ENCODE data around the gene MUC16.

The MUC16 gene

DNA sequence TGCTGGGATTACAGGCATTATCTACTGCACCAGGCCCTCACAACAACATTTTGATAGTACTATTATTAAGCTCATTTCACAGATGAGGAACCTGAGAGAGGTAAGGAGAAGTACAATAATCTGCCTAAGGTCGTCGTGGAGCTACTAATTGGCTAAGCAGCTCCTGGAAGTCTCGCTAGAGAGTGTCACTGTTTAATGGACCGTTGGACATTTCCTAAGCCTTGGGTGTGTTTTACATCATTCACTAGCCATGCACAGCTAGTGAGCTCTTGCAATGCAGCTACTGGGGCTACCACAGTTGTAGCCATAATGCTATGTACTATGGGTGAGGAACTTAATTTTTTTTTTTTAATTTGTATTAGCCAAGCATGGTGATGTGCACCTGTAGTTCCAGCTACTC, 42.7 kb upstream of the MUC16 start:
- DNase-seq (ENCODE audit: low read depth): no peak
- no peak overlapping the region for H3K4me3 ChIP-seq (ENCODE audit: low read depth, low read length)
- TF ChIP-seq, protein P1, sequence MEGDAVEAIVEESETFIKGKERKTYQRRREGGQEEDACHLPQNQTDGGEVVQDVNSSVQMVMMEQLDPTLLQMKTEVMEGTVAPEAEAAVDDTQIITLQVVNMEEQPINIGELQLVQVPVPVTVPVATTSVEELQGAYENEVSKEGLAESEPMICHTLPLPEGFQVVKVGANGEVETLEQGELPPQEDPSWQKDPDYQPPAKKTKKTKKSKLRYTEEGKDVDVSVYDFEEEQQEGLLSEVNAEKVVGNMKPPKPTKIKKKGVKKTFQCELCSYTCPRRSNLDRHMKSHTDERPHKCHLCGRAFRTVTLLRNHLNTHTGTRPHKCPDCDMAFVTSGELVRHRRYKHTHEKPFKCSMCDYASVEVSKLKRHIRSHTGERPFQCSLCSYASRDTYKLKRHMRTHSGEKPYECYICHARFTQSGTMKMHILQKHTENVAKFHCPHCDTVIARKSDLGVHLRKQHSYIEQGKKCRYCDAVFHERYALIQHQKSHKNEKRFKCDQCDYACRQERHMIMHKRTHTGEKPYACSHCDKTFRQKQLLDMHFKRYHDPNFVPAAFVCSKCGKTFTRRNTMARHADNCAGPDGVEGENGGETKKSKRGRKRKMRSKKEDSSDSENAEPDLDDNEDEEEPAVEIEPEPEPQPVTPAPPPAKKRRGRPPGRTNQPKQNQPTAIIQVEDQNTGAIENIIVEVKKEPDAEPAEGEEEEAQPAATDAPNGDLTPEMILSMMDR (conservative IDR thresholded peaks at IDR 0.05; ENCODE audit: low read depth, low read length): no peak

DNA sequence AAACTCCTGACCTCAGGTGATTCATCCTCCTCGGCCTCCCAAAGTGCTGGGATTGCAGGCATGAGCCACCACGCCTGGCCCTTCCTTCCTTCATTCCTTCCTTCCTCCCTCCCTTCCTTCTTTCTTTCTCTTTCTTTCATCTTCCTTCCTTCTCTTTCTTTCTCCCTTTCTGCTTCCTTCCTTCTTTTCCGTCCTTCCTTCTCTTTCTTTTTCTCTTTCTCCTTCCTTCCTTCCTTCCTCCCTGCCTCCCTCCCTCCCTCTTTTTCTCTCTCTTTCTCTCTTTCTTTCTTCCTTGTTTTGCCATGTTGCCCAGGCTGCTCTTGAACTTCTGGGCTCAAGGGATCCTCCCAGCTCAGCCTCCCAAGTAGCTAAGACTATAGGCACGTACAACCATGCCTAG, 36.5 kb upstream of the MUC16 start:
- H3K4me3 ChIP-seq (ENCODE audit: low read depth, low read length): no peak overlapping the region
- DNase-seq (ENCODE audit: low read depth): no peak
- TF ChIP-seq, protein P1 (conservative IDR thresholded peaks at IDR 0.05; ENCODE audit: low read depth, low read length): no peak

DNA sequence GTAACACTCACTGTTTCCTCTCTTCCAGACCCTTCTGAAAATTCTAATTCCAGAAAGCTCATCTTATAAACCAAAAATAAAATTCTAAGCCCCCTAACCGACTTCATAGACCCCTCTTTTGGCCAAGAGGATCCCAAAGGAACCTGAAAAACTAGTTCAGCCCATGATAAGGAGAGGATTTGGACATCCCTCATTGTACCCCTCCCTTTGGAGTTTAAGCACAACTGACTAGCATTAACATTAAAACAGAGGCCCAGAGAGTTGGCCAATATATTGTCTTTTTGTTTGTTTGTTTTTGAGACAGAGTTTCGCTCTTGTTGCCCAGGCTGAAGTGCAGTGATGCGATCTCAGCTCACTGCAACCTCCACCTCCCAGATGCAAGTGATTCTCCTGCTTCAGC, 34.2 kb upstream of the MUC16 start:
- H3K4me3 ChIP-seq (ENCODE audit: low read depth, low read length): no peak overlapping the region
- DNase-seq (ENCODE audit: low read depth): no peak
- TF ChIP-seq, protein P1 (conservative IDR thresholded peaks at IDR 0.05; ENCODE audit: low read depth, low read length): no peak

DNA sequence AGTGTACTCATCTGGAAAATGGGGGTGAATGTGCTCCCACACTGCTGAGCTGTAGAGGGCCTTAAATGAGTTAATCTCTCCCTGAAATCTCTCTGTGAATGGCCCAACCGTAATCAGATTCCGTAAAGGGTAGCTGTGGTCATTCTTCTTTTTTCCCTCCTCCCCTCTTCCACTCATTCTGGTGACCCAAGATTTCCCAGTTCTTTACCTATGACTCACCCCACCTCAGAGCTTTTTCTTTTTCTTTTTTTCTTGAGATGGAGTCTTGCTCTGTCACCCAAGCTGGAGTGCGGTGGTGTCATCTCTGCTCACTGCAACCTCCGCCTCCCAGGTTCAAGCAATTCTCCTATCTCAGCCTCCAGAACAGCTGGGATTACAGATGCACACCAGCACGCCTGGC, 33.3 kb upstream of the MUC16 start:
- H3K4me3 ChIP-seq (ENCODE audit: low read depth, low read length): no peak overlapping the region
- DNase-seq (ENCODE audit: low read depth): no peak
- TF ChIP-seq, protein P1 (conservative IDR thresholded peaks at IDR 0.05; ENCODE audit: low read depth, low read length): no peak

DNA sequence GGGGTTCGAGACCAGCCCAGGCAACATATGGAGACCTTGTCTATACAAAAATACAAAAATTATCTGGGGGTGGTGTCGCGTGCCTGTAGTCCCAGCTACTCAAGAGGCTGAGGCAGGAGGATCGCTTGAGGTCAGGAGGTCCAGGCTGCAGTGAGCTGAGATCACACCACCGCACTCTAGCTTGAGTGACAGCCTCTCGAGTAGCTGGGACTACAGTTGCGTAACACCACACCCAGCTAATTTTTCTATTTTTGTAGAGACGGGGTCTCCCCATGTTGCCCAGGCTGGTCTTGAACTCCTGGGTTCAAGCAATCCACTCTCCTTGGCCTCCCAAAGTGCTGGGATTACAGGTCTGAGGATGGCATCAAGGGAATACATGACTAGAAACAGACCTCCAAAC, 30.8 kb upstream of the MUC16 start:
- DNase-seq (ENCODE audit: low read depth): no peak
- TF ChIP-seq, protein P1 (conservative IDR thresholded peaks at IDR 0.05; ENCODE audit: low read depth, low read length): no peak
- H3K4me3 ChIP-seq (ENCODE audit: low read depth, low read length): no peak overlapping the region

DNA sequence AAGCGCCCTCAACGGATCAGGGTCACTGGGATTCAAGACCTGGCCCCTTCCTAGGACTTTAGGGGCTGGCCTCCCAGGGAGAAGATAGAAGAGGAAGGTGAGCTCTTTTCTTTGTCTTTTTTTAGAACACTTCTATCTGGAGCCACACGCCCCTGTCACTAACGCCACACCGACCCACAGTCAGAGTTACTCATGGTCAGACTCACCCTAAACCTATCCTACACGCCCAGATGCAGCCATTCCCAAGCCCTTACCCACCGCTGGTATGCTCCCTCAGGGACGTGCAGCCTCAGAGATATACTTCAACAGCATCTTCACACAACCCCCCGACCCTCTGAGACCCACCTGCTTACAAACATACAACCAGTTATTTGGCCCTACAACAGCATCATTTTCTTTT, 29.9 kb upstream of the MUC16 start:
- TF ChIP-seq, protein P1 (conservative IDR thresholded peaks at IDR 0.05; ENCODE audit: low read depth, low read length): no peak
- no peak for DNase-seq (ENCODE audit: low read depth)
- H3K4me3 ChIP-seq (ENCODE audit: low read depth, low read length): no peak overlapping the region

DNA sequence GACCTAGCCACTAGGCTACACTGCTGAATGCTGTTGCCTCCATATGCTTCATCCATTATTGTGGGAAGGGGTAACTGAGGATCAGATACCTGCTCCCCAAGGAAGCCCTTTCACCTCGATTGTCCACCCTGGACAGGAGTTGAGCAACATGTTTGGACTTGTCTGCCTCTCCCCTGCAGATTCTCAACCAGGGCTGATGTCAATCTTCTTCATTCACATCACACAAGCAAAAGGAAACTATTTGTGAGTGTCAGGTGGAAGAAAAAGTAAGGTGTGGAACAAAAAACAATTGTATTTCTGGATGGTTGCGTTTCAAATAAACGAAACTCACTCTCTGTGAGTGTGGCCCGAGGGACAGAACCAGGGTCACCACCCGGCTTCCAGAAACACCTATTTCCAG, 29.5 kb upstream of the MUC16 start:
- no peak overlapping the region for H3K4me3 ChIP-seq (ENCODE audit: low read depth, low read length)
- TF ChIP-seq, protein P1 (conservative IDR thresholded peaks at IDR 0.05; ENCODE audit: low read depth, low read length): no peak
- DNase-seq (ENCODE audit: low read depth): no peak

Measured in choroid plexus epithelial cell (primary cell).